CD4-positive, alpha-beta T cell (primary cell): ENCODE results near the gene CDC42BPA. TPM values are rescaled to one million over a fixed set of nuclear protein-coding genes. Genes with fewer than 3 reads are reported as not detected.

Experiments
- ATAC-seq: fragments of 200-7000 bp; cut with Tn5 transposase; one replicate; pipeline ENCODE4 v1.10.0; 2022; ENCODE audit warnings: mild to moderate bottlenecking; ENCODE audit not compliant: poor library complexity
- CTCF ChIA-PET: fragments of 350-600 bp; sonication (Branson Sonifier 250); formaldehyde crosslinking; loops from one replicate; lab custom pipeline; 2021; ENCODE audit warnings: antibody characterized with exemption, inconsistent platforms; lab: Charles Lee
- POLR2A ChIA-PET: fragments of 350-600 bp; sonication (Branson Sonifier 250); formaldehyde crosslinking; loops from one replicate; lab custom pipeline; 2021; ENCODE audit warnings: antibody characterized with exemption, inconsistent platforms; lab: Charles Lee
- DNase-seq, 14 experiments: peaks; one replicate each; pipeline ENCODE4 v3.0.0-alpha.2; 2013 to 2020; ENCODE audit warnings: mixed read lengths in 2 of 14
- H3K27ac ChIP-seq, 2 donors: one replicate each; pipeline versions ENCODE4 v1.5.1 to v1.7.0; 2013; ENCODE audit warnings: low read length in 2 of 2, low read depth in 1 of 2, mild to moderate bottlenecking in 1 of 2
- H3K27me3 ChIP-seq, 2 experiments: 1 replicate in 1 of 2; 2 replicates in 1 of 2; pipeline versions ENCODE4 v1.6.1 to v1.7.0; 2013; ENCODE audit warnings: low read length in 2 of 2, control low read depth in 1 of 2, mild to moderate bottlenecking in 1 of 2, moderate library complexity in 1 of 2; ENCODE audit not compliant: insufficient read depth in 2 of 2, control insufficient read depth in 1 of 2
- H3K36me3 ChIP-seq: one replicate; pipeline ENCODE4 v1.6.1; 2013; ENCODE audit warnings: low read length, control low read depth; ENCODE audit not compliant: insufficient read depth
- H3K4me1 ChIP-seq: one replicate; pipeline ENCODE4 v1.6.1; 2013; ENCODE audit warnings: low read length, control low read depth; ENCODE audit not compliant: insufficient read depth
- H3K4me3 ChIP-seq: one replicate; pipeline ENCODE4 v1.5.1; 2013; ENCODE audit warnings: mild to moderate bottlenecking, low read length, moderate library complexity
- H3K9me3 ChIP-seq, 2 experiments: 1 replicate in 1 of 2; 2 replicates in 1 of 2; pipeline versions ENCODE4 v1.6.1 to v1.7.0; 2013; ENCODE audit warnings: low read length in 2 of 2, mild to moderate bottlenecking in 2 of 2, control low read depth in 1 of 2, moderate library complexity in 1 of 2; ENCODE audit not compliant: control insufficient read depth in 1 of 2, insufficient read depth in 1 of 2
- H3K27ac Mint-ChIP-seq: one replicate; pipeline ENCODE4 v1.8.0; 2020; ENCODE audit warnings: mixed read lengths
- H3K27me3 Mint-ChIP-seq: one replicate; pipeline ENCODE4 v1.8.0; 2021; ENCODE audit warnings: mixed read lengths
- H3K36me3 Mint-ChIP-seq: one replicate; pipeline ENCODE4 v1.8.0; 2021; ENCODE audit warnings: low read depth, mixed read lengths
- H3K4me1 Mint-ChIP-seq: one replicate; pipeline ENCODE4 v1.8.0; 2021; ENCODE audit warnings: low read depth, mixed read lengths
- H3K4me3 Mint-ChIP-seq: one replicate; pipeline ENCODE4 v1.8.0; 2020; ENCODE audit warnings: mild to moderate bottlenecking, mixed read lengths
- H3K9me3 Mint-ChIP-seq: one replicate; pipeline ENCODE4 v1.8.0; 2020; ENCODE audit warnings: mixed read lengths
- intact Hi-C, 2 experiments: fragments of 100-400 bp; cut with DNase I in 1 of 2; cut with micrococcal nuclease in 1 of 2; formaldehyde crosslinking; loops; one replicate each; pipeline versions ENCODE4 v1.15.1 to v1.9.0; 2023 to 2025; cut with DNase I, micrococcal nuclease
- total RNA-seq, 174 experiments: library from RNA in 2 of 174; stranded (reverse) in 2 of 174; gene quantifications; one replicate each; pipeline ENCODE4 v1.2.3 and lab custom pipeline; 2021 to 2026
- TF ChIP-seq, protein P1 (sequence below): fragments of 200-600 bp; IDR thresholded peaks from one replicate; pipeline ENCODE4 v1.8.0; 2022; ENCODE audit warnings: antibody characterized with exemption, mild to moderate bottlenecking

Gene CDC42BPA
- total RNA-seq, 2 experiments from 2014 or later: 2.2 to 3.0 TPM

DNA sequence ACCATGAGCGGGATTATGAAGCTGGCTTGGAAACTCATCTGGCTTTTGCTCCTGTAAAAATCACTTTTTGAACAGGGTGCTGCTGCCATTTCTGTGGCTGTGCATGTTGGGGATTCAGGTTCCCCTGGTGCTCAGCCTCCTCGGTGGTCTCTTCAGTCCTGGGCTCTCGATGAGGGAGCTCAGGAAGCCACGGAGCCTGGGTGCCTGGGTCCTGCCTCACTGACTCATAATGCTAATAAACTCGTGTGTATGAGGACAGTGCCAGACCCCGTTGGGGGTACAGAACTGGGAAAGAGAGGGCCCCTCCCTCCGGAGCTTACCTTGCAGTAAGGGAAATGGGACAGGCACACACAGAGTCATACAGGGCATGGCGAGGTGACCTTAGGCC, 372.4 kb downstream of the CDC42BPA start:
- H3K9me3 ChIP-seq: peaks cover 0 to 4% of the 10 kb centered on the region in 2 experiments
- ATAC-seq (no peak), DNase-seq (no peak)
- no peaks in the 10 kb centered on the region for H3K9me3 Mint-ChIP-seq
- no peak overlapping the region for H3K4me3 Mint-ChIP-seq
- H3K27ac Mint-ChIP-seq: no peak overlapping the region
- peaks cover 30% of the 10 kb centered on the region for H3K4me1 ChIP-seq
- H3K4me3 ChIP-seq: no peak overlapping the region
- ChIA-PET CTCF (no interaction called here), POLR2A (no interaction called here)
- no peaks in the 10 kb centered on the region for H3K27me3 ChIP-seq
- peaks cover 24% of the 10 kb centered on the region for H3K36me3 Mint-ChIP-seq
- no peak overlapping the region for H3K27ac ChIP-seq
- peaks cover 2% of the 10 kb centered on the region for H3K36me3 ChIP-seq
- H3K4me1 Mint-ChIP-seq: peaks cover 81% of the 10 kb centered on the region
- H3K27me3 Mint-ChIP-seq: no peaks in the 10 kb centered on the region
- TF ChIP-seq, protein P1, sequence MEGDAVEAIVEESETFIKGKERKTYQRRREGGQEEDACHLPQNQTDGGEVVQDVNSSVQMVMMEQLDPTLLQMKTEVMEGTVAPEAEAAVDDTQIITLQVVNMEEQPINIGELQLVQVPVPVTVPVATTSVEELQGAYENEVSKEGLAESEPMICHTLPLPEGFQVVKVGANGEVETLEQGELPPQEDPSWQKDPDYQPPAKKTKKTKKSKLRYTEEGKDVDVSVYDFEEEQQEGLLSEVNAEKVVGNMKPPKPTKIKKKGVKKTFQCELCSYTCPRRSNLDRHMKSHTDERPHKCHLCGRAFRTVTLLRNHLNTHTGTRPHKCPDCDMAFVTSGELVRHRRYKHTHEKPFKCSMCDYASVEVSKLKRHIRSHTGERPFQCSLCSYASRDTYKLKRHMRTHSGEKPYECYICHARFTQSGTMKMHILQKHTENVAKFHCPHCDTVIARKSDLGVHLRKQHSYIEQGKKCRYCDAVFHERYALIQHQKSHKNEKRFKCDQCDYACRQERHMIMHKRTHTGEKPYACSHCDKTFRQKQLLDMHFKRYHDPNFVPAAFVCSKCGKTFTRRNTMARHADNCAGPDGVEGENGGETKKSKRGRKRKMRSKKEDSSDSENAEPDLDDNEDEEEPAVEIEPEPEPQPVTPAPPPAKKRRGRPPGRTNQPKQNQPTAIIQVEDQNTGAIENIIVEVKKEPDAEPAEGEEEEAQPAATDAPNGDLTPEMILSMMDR: no peak
- intact Hi-C loops: loop anchor here in 1 of 2 experiments (10.0 kb wide), 1 partner anchor 1139 kb away; the partner anchor contains the start of gene ARF1

DNA sequence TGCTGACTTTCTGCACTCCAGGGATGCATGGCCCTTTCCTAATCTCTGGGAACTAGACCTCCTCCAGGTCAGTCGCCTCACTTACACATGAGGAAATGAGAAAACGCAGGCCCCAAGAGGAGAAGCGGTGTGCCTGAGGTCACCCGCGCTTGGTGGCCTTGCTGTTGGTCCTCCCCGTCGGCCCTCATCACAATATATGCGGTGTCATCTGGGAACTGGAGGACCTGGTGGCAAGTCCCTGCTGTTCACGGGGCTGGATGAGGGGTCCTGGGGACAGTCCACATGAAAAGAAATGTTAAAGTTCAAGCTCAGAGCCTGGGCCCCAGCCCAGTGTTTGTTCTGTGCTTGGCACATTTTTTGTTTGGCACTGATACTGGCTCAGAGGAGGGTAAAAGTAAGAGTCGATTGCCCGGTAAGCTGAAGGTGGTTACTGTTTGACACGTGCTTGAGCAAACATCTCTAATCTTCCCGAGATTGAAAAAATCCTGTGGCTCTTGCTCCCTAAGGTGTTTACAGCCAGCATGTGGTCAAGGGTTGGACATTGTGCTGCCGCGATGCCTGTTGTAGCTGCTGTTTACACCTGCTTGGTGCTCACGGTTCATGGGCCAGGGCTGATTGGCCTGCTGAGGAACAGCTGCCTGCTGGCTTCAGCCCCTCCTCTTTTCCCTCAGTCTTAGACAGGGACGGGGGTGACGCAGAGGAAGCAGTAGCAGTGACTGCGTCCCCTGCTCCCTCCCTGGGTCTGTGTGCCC, 373.0 kb downstream of the CDC42BPA start:
- H3K9me3 Mint-ChIP-seq: no peaks in the 10 kb centered on the region

DNA sequence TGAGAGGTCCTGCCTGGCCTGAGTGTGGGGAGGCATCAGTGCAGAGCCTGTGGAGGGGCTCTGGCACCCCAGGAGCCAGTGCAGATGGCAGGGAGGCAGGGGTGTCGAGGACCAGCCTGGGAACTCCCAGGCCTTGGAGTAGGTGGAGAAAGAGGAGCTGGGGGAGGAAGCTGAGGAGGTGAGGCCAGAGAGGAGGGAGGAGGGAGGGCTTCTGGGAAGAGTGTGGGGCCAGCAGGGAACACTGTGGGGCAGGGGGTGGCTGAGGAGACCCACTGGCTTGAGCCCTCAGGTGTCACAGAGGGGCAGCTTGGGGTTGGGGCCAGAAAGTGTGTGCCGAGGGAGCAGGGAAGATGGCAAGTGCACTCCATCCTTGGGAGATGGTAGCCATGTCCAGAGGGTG, 374.4 kb downstream of the CDC42BPA start:
- DNase-seq (no peak), ATAC-seq (no peak)
- ChIA-PET CTCF (interaction anchor here (1.0 kb wide), 1 partner anchor 60 kb away, joined by 3 read pairs; no protein-coding TSS in a partner anchor), POLR2A (no interaction called here)
- TF ChIP-seq, protein P1: no peak
- no peaks in the 10 kb centered on the region for H3K9me3 Mint-ChIP-seq
- intact Hi-C loops: loop anchor here in 1 of 2 experiments (1.0 to 10.0 kb wide), 2 partner anchors 38 to 1141 kb away; partner anchors contain the start of gene ARF1
- no peaks in the 10 kb centered on the region for H3K36me3 ChIP-seq
- H3K9me3 ChIP-seq: peaks cover 0 to 4% of the 10 kb centered on the region in 2 experiments
- peaks cover 45% of the 10 kb centered on the region for H3K4me1 ChIP-seq
- H3K27me3 Mint-ChIP-seq: no peaks in the 10 kb centered on the region
- H3K4me1 Mint-ChIP-seq: peaks cover 86% of the 10 kb centered on the region
- peak overlapping the region; percentile 15 for H3K4me3 Mint-ChIP-seq
- H3K27ac ChIP-seq: no peak overlapping the region
- no peak overlapping the region for H3K4me3 ChIP-seq
- H3K36me3 Mint-ChIP-seq: peaks cover 31% of the 10 kb centered on the region
- peak overlapping the region; percentile 55 for H3K27ac Mint-ChIP-seq
- no peaks in the 10 kb centered on the region for H3K27me3 ChIP-seq

More for the DNA sequence above, 373.0 kb downstream of the CDC42BPA start:
- no peak overlapping the region for H3K27ac Mint-ChIP-seq
- TF ChIP-seq, protein P1: no peak
- peak overlapping the region; percentile 7 for H3K4me3 Mint-ChIP-seq
- Histone ChIP-seq H3K27me3 (no peaks in the 10 kb centered on the region), H3K4me3 (no peak overlapping the region), H3K4me1 (peaks cover 35% of the 10 kb centered on the region), H3K36me3 (peaks cover 2% of the 10 kb centered on the region), H3K9me3 (peaks cover 0 to 4% of the 10 kb centered on the region in 2 experiments), H3K27ac (no peak overlapping the region)
- DNase-seq (no peak), ATAC-seq (no peak)
- no peaks in the 10 kb centered on the region for H3K27me3 Mint-ChIP-seq
- CTCF ChIA-PET: no interaction called here
- peaks cover 24% of the 10 kb centered on the region for H3K36me3 Mint-ChIP-seq
- POLR2A ChIA-PET: no interaction called here
- peaks cover 81% of the 10 kb centered on the region for H3K4me1 Mint-ChIP-seq
- intact Hi-C loops: loop anchor here in 1 of 2 experiments (10.0 kb wide), 1 partner anchor 1140 kb away; the partner anchor contains the start of gene ARF1
